HepG2 (cell line): ENCODE measurements around the gene TEX19. TPM values are rescaled to one million over a fixed set of nuclear protein-coding genes. Genes with fewer than 3 reads are reported as not detected.

Source experiments
- DNMT1 ChIP-seq: sonication (generic); formaldehyde crosslinking; IDR thresholded peaks from 2 replicates; pipeline ENCODE4 v1.5.1; 2020; ENCODE audit warnings: mild to moderate bottlenecking, missing genetic modification reagents
- FOXA1 ChIP-seq, 2 experiments: fragments of 450-650 bp in 1 of 2; sonication (generic) in 1 of 2; formaldehyde crosslinking in 1 of 2; IDR thresholded peaks; 2 replicates each; pipeline versions ENCODE4 v1.4.0 to v1.6.1; 2016 to 2020; ENCODE audit warnings: missing genetic modification reagents in 1 of 2
- FOXC1 ChIP-seq: sonication (generic); formaldehyde crosslinking; IDR thresholded peaks from 2 replicates; pipeline ENCODE4 v1.8.0; 2022; ENCODE audit warnings: mild to moderate bottlenecking, missing genetic modification reagents, borderline replicate concordance
- HMGA1 ChIP-seq: sonication (generic); formaldehyde crosslinking; conservative IDR thresholded peaks from 2 replicates; pipeline ENCODE4 v1.4.0; 2020; ENCODE audit warnings: missing genetic modification reagents
- KDM5B ChIP-seq: sonication (generic); formaldehyde crosslinking; IDR thresholded peaks from 2 replicates; pipeline ENCODE4 v1.4.0; 2020; ENCODE audit warnings: missing genetic modification reagents, mild to moderate bottlenecking, borderline replicate concordance
- MATR3 ChIP-seq: sonication (generic); formaldehyde crosslinking; IDR thresholded peaks from 2 replicates; pipeline ENCODE4 v1.4.0; 2020; ENCODE audit warnings: missing genetic modification reagents
- POLR2AphosphoS5 ChIP-seq: IDR thresholded peaks from 2 replicates; pipeline ENCODE4 v1.6.1; 2012; ENCODE audit warnings: low read depth, low read length
- TFE3 ChIP-seq: IDR thresholded peaks from 2 replicates; pipeline ENCODE4 v1.6.1; 2016
- ZBTB14 ChIP-seq: sonication (generic); formaldehyde crosslinking; IDR thresholded peaks from 2 replicates; pipeline ENCODE4 v1.4.0; 2020; ENCODE audit warnings: missing genetic modification reagents
- ZFP1 ChIP-seq: IDR thresholded peaks from 2 replicates; pipeline ENCODE4 v1.6.1; 2016
- ZHX2 ChIP-seq, 2 experiments: sonication (generic) in 1 of 2; formaldehyde crosslinking in 1 of 2; IDR thresholded peaks; 2 replicates each; pipeline versions ENCODE4 v1.6.1 to v1.9.0; 2014 to 2022; ENCODE audit warnings: antibody characterized with exemption in 1 of 2, borderline replicate concordance in 1 of 2, inconsistent platforms in 1 of 2, low read depth in 1 of 2, missing genetic modification reagents in 1 of 2
- ZNF17 ChIP-seq: sonication (generic); formaldehyde crosslinking; IDR thresholded peaks from 2 replicates; pipeline ENCODE4 v1.5.0; 2020; ENCODE audit warnings: mild to moderate bottlenecking, missing genetic modification reagents
- ZNF20 ChIP-seq: sonication (generic); formaldehyde crosslinking; IDR thresholded peaks from 2 replicates; pipeline ENCODE4 v1.4.0; 2020; ENCODE audit warnings: mild to moderate bottlenecking, moderate library complexity, missing genetic modification reagents
- ZNF263 ChIP-seq: sonication (generic); formaldehyde crosslinking; IDR thresholded peaks from 2 replicates; pipeline ENCODE4 v1.4.0; 2020; ENCODE audit warnings: missing genetic modification reagents
- ZNF362 ChIP-seq: sonication (generic); formaldehyde crosslinking; IDR thresholded peaks from 2 replicates; pipeline ENCODE4 v1.4.0; 2020; ENCODE audit warnings: missing genetic modification reagents, mild to moderate bottlenecking, borderline replicate concordance
- polyA plus RNA-seq, 8 experiments: library from polyadenylated mRNA; depleted of rRNA in 3 of 8; stranded (reverse) in 7 of 8; unstranded in 1 of 8; fragments of >200 nt; fragmentation: Illumina TruSeq in 4 of 8; extraction: Trizol in 4 of 8; gene quantifications; 2 replicates each; pipeline versions ENCODE4 v1.2.1 to v1.2.3, GENCODE V29; 2011 to 2016; ENCODE audit warnings: low read depth in 4 of 8, missing spikeins in 1 of 8, mixed read lengths in 1 of 8; ENCODE audit not compliant: insufficient read depth in 1 of 8
- total RNA-seq, 5 experiments: library from RNA; depleted of rRNA; stranded (reverse); fragments of >200 nt; fragmentation: Illumina TruSeq; extraction: Trizol; gene quantifications; 2 replicates each; pipeline ENCODE4 v1.2.3, GENCODE V29; 2016; ENCODE audit warnings: low read depth in 1 of 5
- TF ChIP-seq, protein P1 (sequence below): sonication (generic); formaldehyde crosslinking; IDR thresholded peaks from 2 replicates; pipeline ENCODE4 v1.4.0; 2020; ENCODE audit warnings: mild to moderate bottlenecking, low read depth, missing genetic modification reagents

The TEX19 gene
- total and polyA plus RNA-seq, 2 of the 13 experiments (the other 11 are each of a cell fraction or from before 2014, with no cell fraction given): 1.3 to 6.0 TPM

GRCh38 chr17:82330322-82331239 lies 28.5 kb upstream of the TEX19 start (continued):
- TF ChIP-seq ZHX2 (IDR thresholded peaks at IDR 0.05; ENCODE audit: low read depth): 0 out of 2 replicates have a peak, but pooled peaks have one; percentile 66
- no peak for TF ChIP-seq ZHX2 (CRISPR knock-in tag; IDR thresholded peaks at IDR 0.05; ENCODE audit: borderline replicate concordance)
- TF ChIP-seq MATR3 (CRISPR knock-in tag): no peak
- no peak for TF ChIP-seq FOXC1 (CRISPR knock-in tag)
- TF ChIP-seq, protein P1, sequence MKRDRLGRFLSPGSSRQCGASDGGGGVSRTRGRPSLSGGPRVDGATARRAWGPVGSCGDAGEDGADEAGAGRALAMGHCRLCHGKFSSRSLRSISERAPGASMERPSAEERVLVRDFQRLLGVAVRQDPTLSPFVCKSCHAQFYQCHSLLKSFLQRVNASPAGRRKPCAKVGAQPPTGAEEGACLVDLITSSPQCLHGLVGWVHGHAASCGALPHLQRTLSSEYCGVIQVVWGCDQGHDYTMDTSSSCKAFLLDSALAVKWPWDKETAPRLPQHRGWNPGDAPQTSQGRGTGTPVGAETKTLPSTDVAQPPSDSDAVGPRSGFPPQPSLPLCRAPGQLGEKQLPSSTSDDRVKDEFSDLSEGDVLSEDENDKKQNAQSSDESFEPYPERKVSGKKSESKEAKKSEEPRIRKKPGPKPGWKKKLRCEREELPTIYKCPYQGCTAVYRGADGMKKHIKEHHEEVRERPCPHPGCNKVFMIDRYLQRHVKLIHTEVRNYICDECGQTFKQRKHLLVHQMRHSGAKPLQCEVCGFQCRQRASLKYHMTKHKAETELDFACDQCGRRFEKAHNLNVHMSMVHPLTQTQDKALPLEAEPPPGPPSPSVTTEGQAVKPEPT: peak; percentile 86; the same call in 1 of the 2 replicates
- no peak for TF ChIP-seq FOXA1 (IDR thresholded peaks at IDR 0.05)
- TF ChIP-seq FOXA1 (CRISPR knock-in tag; IDR thresholded peaks at IDR 0.05): peak; percentile 27; the same call in 1 of the 2 replicates
- no peak for TF ChIP-seq ZNF20 (CRISPR knock-in tag)
- TF ChIP-seq KDM5B: peak; percentile 32; the same call in 1 of the 2 replicates
- TF ChIP-seq TFE3 (CRISPR knock-in tag): no peak
- no peak for TF ChIP-seq ZNF362 (CRISPR knock-in tag)
- 0 out of 2 replicates have a peak, but pooled peaks have one; percentile 36 for TF ChIP-seq ZFP1
- TF ChIP-seq POLR2AphosphoS5: peak; percentile 49; the same call in 1 of the 2 replicates
- TF ChIP-seq DNMT1 (CRISPR knock-in tag): 0 out of 2 replicates have a peak, but pooled peaks have one; percentile 12
- no peak for TF ChIP-seq ZBTB14 (CRISPR knock-in tag)
- peak; percentile 67 for TF ChIP-seq ZNF263 (CRISPR knock-in tag)
- no peak for TF ChIP-seq HMGA1 (CRISPR knock-in tag)
- TF ChIP-seq ZNF17 (CRISPR knock-in tag): no peak
